Measurements from ENCODE around the gene RHO.

- TF ChIP-seq CTCF (IDR thresholded peaks at IDR 0.05; ENCODE audit: low read depth, low read length), result no peak
- TF ChIP-seq EZH2phosphoT487 (IDR thresholded peaks at IDR 0.05; ENCODE audit: low read depth), result no peak
These were observed 5.0 kb downstream of the RHO start for GRCh38 chr3:129533406-129533805.

All from OCI-LY3 (cell line).